T1000 (cell line): ENCODE data around the gene ELK3.

Experiments used
- DNase-seq: peaks from one replicate; lab custom pipeline; 2025; ENCODE audit warnings: mixed read lengths; lab: John Stamatoyannopoulos, UW

Gene ELK3

GRCh38 chr12:96193725-96194575, at the start of gene ELK3:
Gene ELK3, plus strand, starts transcription at chr12:96194375.
- DNase-seq: no peak

- no peak for DNase-seq
These were observed 47.4 kb upstream of the ELK3 start for GRCh38 chr12:96146747-96147146.

GRCh38 chr12:96150442-96150841, 43.7 kb upstream of the ELK3 start:
- no peak for DNase-seq

GRCh38 chr12:96152164-96152563, 42.0 kb upstream of the ELK3 start:
- no peak for DNase-seq

GRCh38 chr12:96153131-96153725, 40.9 kb upstream of the ELK3 start:
- DNase-seq: no peak

GRCh38 chr12:96155181-96155580, 39.0 kb upstream of the ELK3 start:
- no peak for DNase-seq

- DNase-seq: no peak
These were observed 38.4 kb upstream of the ELK3 start for GRCh38 chr12:96155781-96156180.

GRCh38 chr12:96156211-96156610, 38.0 kb upstream of the ELK3 start:
- DNase-seq: no peak

GRCh38 chr12:96157427-96157826, 36.7 kb upstream of the ELK3 start:
- no peak for DNase-seq

- DNase-seq: no peak
These were observed 29.0 kb upstream of the ELK3 start for GRCh38 chr12:96164951-96165811.

- DNase-seq: no peak
These were observed 27.4 kb upstream of the ELK3 start for GRCh38 chr12:96166765-96167164.

- DNase-seq: no peak
These were observed 26.7 kb upstream of the ELK3 start for GRCh38 chr12:96167492-96167891.

- DNase-seq: no peak
These were observed 23.8 kb upstream of the ELK3 start for GRCh38 chr12:96170328-96170727.

GRCh38 chr12:96170762-96171161, 23.4 kb upstream of the ELK3 start:
- no peak for DNase-seq

- DNase-seq: no peak
These were observed 22.3 kb upstream of the ELK3 start for GRCh38 chr12:96171905-96172304.

GRCh38 chr12:96172981-96173380, 21.2 kb upstream of the ELK3 start:
- no peak for DNase-seq

GRCh38 chr12:96176575-96176974, 17.6 kb upstream of the ELK3 start:
- no peak for DNase-seq

GRCh38 chr12:96177013-96177412, 17.2 kb upstream of the ELK3 start:
- no peak for DNase-seq

GRCh38 chr12:96183734-96184370, 10.3 kb upstream of the ELK3 start:
- no peak for DNase-seq

GRCh38 chr12:96185914-96186313, 8.3 kb upstream of the ELK3 start:
- DNase-seq: no peak

GRCh38 chr12:96186607-96187301, 7.4 kb upstream of the ELK3 start:
- DNase-seq: no peak

- DNase-seq: no peak
These were observed 6.2 kb upstream of the ELK3 start for GRCh38 chr12:96187956-96188355.
